Measurements from ENCODE around the gene KIAA0586. TPM values are rescaled to one million over a fixed set of nuclear protein-coding genes. Genes with fewer than 3 reads are reported as not detected.

Gene KIAA0586
- total RNA-seq, 4 donors from 2014 or later, result 9.6 to 16.8 (median 13.9) TPM

GRCh38 chr14:58430156-58430555 lies 2.6 kb downstream of the KIAA0586 start:
- intact Hi-C loops (cut with DNase I), result no loop called here
- H3K9me3 ChIP-seq, result no peaks in the 10 kb centered on the region
- DNase-seq, result no peak
- no peak overlapping the region for H3K4me3 ChIP-seq
- peaks cover 0 to 43% (median 0%) of the 10 kb centered on the region in 3 donors for H3K36me3 ChIP-seq
- 15 to 35% methylated on average over 1 of the region's 1 CpG for WGBS, 2 donors
- no peaks in the 10 kb centered on the region for H3K27me3 ChIP-seq
- no peak overlapping the region for H3K27ac ChIP-seq
- no peak for TF ChIP-seq POLR2A (IDR thresholded peaks at IDR 0.05)
- TF ChIP-seq, protein P1, sequence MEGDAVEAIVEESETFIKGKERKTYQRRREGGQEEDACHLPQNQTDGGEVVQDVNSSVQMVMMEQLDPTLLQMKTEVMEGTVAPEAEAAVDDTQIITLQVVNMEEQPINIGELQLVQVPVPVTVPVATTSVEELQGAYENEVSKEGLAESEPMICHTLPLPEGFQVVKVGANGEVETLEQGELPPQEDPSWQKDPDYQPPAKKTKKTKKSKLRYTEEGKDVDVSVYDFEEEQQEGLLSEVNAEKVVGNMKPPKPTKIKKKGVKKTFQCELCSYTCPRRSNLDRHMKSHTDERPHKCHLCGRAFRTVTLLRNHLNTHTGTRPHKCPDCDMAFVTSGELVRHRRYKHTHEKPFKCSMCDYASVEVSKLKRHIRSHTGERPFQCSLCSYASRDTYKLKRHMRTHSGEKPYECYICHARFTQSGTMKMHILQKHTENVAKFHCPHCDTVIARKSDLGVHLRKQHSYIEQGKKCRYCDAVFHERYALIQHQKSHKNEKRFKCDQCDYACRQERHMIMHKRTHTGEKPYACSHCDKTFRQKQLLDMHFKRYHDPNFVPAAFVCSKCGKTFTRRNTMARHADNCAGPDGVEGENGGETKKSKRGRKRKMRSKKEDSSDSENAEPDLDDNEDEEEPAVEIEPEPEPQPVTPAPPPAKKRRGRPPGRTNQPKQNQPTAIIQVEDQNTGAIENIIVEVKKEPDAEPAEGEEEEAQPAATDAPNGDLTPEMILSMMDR (IDR thresholded peaks at IDR 0.05), result no peak
- peaks cover 3 to 37% (median 18%) of the 10 kb centered on the region in 3 donors for H3K4me1 ChIP-seq

GRCh38 chr14:58439476-58439875 lies 12.0 kb downstream of the KIAA0586 start:
- 68 to 87% methylated on average over 3 to 5 of the region's 5 CpGs for WGBS, 2 donors
- TF ChIP-seq, protein P1 (IDR thresholded peaks at IDR 0.05), result no peak
- no peak for TF ChIP-seq POLR2A (IDR thresholded peaks at IDR 0.05)
- Histone ChIP-seq H3K4me3 (no peak overlapping the region), H3K4me1 (no peaks in the 10 kb centered on the region), H3K9me3 (no peaks in the 10 kb centered on the region), H3K36me3 (peaks cover 4 to 100% (median 6%) of the 10 kb centered on the region in 3 donors), H3K27ac (no peak overlapping the region), H3K27me3 (no peaks in the 10 kb centered on the region)
- intact Hi-C loops (cut with DNase I), result no loop called here
- no peak for DNase-seq

DNA sequence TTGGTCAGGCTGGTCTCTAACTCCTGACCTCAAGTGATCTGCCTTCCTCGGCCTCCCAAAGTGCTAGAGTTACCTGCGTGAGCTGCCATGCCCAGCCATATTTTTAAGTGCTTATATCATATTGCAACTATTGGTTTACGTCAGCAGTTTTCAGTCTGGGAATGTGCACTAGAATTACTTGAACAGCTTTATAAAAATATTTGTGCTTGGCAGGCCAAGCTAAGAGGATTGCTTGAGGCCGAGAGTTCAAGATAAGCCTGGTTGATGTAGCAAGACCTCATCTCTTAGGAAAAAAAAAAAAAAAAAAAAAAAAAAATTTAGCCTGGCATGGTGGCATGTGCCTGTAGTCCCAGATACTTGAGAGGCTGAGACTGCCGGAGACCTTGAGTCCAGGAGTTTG lies 17.1 kb downstream of the KIAA0586 start:
- Histone ChIP-seq H3K27ac (no peak overlapping the region), H3K27me3 (no peaks in the 10 kb centered on the region), H3K9me3 (no peaks in the 10 kb centered on the region), H3K4me1 (no peaks in the 10 kb centered on the region), H3K4me3 (no peak overlapping the region), H3K36me3 (peaks cover 6 to 96% (median 8%) of the 10 kb centered on the region in 3 donors)
- no peak for TF ChIP-seq POLR2A (IDR thresholded peaks at IDR 0.05)
- TF ChIP-seq, protein P1 (IDR thresholded peaks at IDR 0.05), result no peak
- WGBS, 2 donors, result 85 to 96% methylated on average over 3 to 5 of the region's 5 CpGs
- intact Hi-C loops (cut with DNase I), result no loop called here
- DNase-seq, result no peak

GRCh38 chr14:58455593-58456265 lies 28.2 kb downstream of the KIAA0586 start:
- WGBS, 2 donors, result 46 to 72% methylated on average over 8 to 9 of the region's 9 CpGs
- Histone ChIP-seq H3K4me3 (no peak overlapping the region), H3K9me3 (no peaks in the 10 kb centered on the region), H3K36me3 (peaks cover 0 to 81% (median 0%) of the 10 kb centered on the region in 3 donors), H3K27me3 (no peaks in the 10 kb centered on the region), H3K4me1 (peaks cover 0 to 9% (median 3%) of the 10 kb centered on the region in 3 donors), H3K27ac (peak overlapping the region in 2 of 4 donors; percentile 18 to 25)
- no peak for DNase-seq
- intact Hi-C loops (cut with DNase I), result no loop called here
- TF ChIP-seq, protein P1 (IDR thresholded peaks at IDR 0.05), result no peak
- no peak for TF ChIP-seq POLR2A (IDR thresholded peaks at IDR 0.05)

DNA sequence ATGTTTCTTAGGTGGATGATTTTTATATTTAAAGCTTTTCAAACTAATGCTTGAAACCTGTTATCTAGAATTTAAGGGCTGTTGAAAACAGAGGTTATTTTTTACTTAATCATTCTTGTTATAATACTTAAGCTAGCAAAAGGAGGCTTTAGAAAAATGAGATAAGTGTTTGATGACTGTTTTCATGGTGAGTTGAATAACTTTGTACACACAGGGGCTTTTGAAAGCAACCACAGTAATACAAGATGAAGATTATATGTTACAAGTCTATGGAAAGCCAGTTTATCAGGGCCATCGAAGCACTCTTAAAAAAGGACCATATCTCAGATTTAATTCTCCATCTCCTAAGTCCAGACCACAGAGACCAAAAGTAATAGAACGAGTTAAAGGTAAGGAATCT lies 33.3 kb downstream of the KIAA0586 start:
- H3K27ac ChIP-seq, result no peak overlapping the region
- no peak for TF ChIP-seq POLR2A (IDR thresholded peaks at IDR 0.05)
- TF ChIP-seq, protein P1 (IDR thresholded peaks at IDR 0.05), result no peak
- intact Hi-C loops (cut with DNase I), result no loop called here
- H3K36me3 ChIP-seq, result peaks cover 0 to 88% (median 3%) of the 10 kb centered on the region in 3 donors
- H3K9me3 ChIP-seq, result no peaks in the 10 kb centered on the region
- no peaks in the 10 kb centered on the region for H3K27me3 ChIP-seq
- DNase-seq, result no peak
- no peak overlapping the region for H3K4me3 ChIP-seq
- 76 to 84% methylated on average over 2 of the region's 2 CpGs for WGBS, 2 donors
- peaks cover 0 to 6% (median 3%) of the 10 kb centered on the region in 3 donors for H3K4me1 ChIP-seq

Measured in esophagus squamous epithelium (tissue), 5 donors.